HCT116 (cell line): Measurements from ENCODE around the gene GRM5. TPM values are rescaled to one million over a fixed set of nuclear protein-coding genes. Genes with fewer than 3 reads are reported as not detected.
"Not testable (repeated sequence)": the region's sequence is repeated elsewhere in the genome, so short reads cannot be mapped to it uniquely, and the experiment has no call there.

ENCODE experiments used
- ATAC-seq: fragments of 200-7000 bp; cut with Tn5 transposase; 2 replicates; pipeline ENCODE4 v1.9.1; 2020; ENCODE audit warnings: mild to moderate bottlenecking, moderate library complexity
- BruUV-seq: library from RNA; stranded (reverse); fragments of 400-500 nt; replicated peaks from 2 replicates; lab custom pipeline; 2021; lab: Mats Ljungman, UMichigan
- CTCF ChIA-PET: fragments of 300-600 bp; sonication (Branson Sonifier 250); formaldehyde crosslinking; loops from one replicate; lab custom pipeline; 2021; ENCODE audit warnings: antibody characterized with exemption; lab: Charles Lee
- POLR2A ChIA-PET: fragments of 300-600, 350-600 bp; sonication (Branson Sonifier 250); formaldehyde crosslinking; loops from one replicate; lab custom pipeline; 2021; ENCODE audit warnings: antibody characterized with exemption; lab: Charles Lee
- RAD21 ChIA-PET, 2 experiments: fragments of 300-600 bp; sonication (Branson Sonifier 250); formaldehyde crosslinking; loops; one replicate each; lab custom pipeline; 2023; ENCODE audit warnings: low total read pairs in 2 of 2; ENCODE audit not compliant: uncharacterized antibody in 2 of 2, unreplicated experiment in 2 of 2, low non-redundant PET in 1 of 2; lab: Charles Lee
- DNase-seq: peaks from one replicate; pipeline ENCODE4 v3.0.0-alpha.2; 2010; ENCODE audit warnings: low read depth, low spot score
- H2AFZ ChIP-seq: fragments of 200-600 bp; shearing (Covaris generic), sonication (generic); 2 replicates; pipeline ENCODE4 v1.6.1; 2017; ENCODE audit warnings: low read depth, mixed run types, mixed read lengths, antibody characterized with exemption, low read length; ENCODE audit not compliant: poor library complexity, severe bottlenecking
- H3K27ac ChIP-seq: 2 replicates; pipeline ENCODE4 v1.5.1; 2012; ENCODE audit warnings: low read depth, low read length
- H3K27me3 ChIP-seq: fragments of 200-600 bp; sonication (generic); 2 replicates; pipeline ENCODE4 v1.6.1; 2016; ENCODE audit warnings: mixed run types, low read length, mixed read lengths; ENCODE audit not compliant: insufficient read depth
- H3K36me3 ChIP-seq, 2 experiments: fragments of 200-500 bp in 1 of 2; fragments of 200-600 bp in 1 of 2; sonication (Bioruptor generic) in 1 of 2; sonication (generic) in 1 of 2; 2 replicates each; pipeline versions ENCODE4 v1.5.1 to v1.6.1; 2014 to 2016; ENCODE audit warnings: low read length in 2 of 2, inconsistent platforms in 1 of 2, mixed read lengths in 1 of 2, mixed run types in 1 of 2; ENCODE audit not compliant: insufficient read depth in 2 of 2, control insufficient read depth in 1 of 2
- H3K4me1 ChIP-seq, 2 experiments: fragments of 200-600 bp in 1 of 2; sonication (generic) in 1 of 2; 2 replicates each; pipeline versions ENCODE4 v1.5.1 to v1.6.1; 2012 to 2017; ENCODE audit warnings: low read length in 2 of 2, inconsistent platforms in 1 of 2, mild to moderate bottlenecking in 1 of 2, mixed read lengths in 1 of 2, mixed run types in 1 of 2, moderate library complexity in 1 of 2; ENCODE audit not compliant: insufficient read depth in 2 of 2, control insufficient read depth in 1 of 2
- H3K4me2 ChIP-seq: fragments of 200-600 bp; sonication (generic); 2 replicates; pipeline ENCODE4 v1.6.1; 2017; ENCODE audit warnings: mixed run types, low read length, mixed read lengths
- H3K4me3 ChIP-seq, 2 experiments: fragments of 200-600 bp in 1 of 2; sonication (generic) in 1 of 2; replicated peaks in 1 of 2; 2 replicates each; pipeline ENCODE4 v1.5.1; 2011 to 2016; ENCODE audit warnings: low read length in 2 of 2, control low read depth in 1 of 2, low read depth in 1 of 2, mild to moderate bottlenecking in 1 of 2, mixed read lengths in 1 of 2, mixed run types in 1 of 2
- H3K79me2 ChIP-seq: fragments of 200-600 bp; sonication (generic); 2 replicates; pipeline ENCODE4 v1.6.1; 2017; ENCODE audit warnings: mild to moderate bottlenecking, mixed run types, low read length, moderate library complexity, mixed read lengths; ENCODE audit not compliant: insufficient read depth
- H3K9ac ChIP-seq: fragments of 200-600 bp; sonication (generic); 2 replicates; pipeline ENCODE4 v1.6.1; 2016; ENCODE audit warnings: low read length, mixed read lengths
- H3K9me2 ChIP-seq: fragments of 200-600 bp; sonication (generic), shearing (Covaris generic); 2 replicates; pipeline ENCODE4 v1.6.1; 2017; ENCODE audit warnings: mixed run types, mild to moderate bottlenecking, moderate library complexity; ENCODE audit not compliant: insufficient read depth
- H3K9me3 ChIP-seq, 2 experiments: fragments of 200-500 bp in 1 of 2; fragments of 200-600 bp in 1 of 2; sonication (Bioruptor generic) in 1 of 2; sonication (generic) in 1 of 2; 2 replicates each; pipeline ENCODE4 v1.6.1; 2014 to 2017; ENCODE audit warnings: low read length in 2 of 2, mixed read lengths in 2 of 2, inconsistent platforms in 1 of 2, low read depth in 1 of 2, mild to moderate bottlenecking in 1 of 2, mixed run types in 1 of 2, moderate library complexity in 1 of 2; ENCODE audit not compliant: control insufficient read depth in 1 of 2, insufficient read depth in 1 of 2
- H4K20me1 ChIP-seq: fragments of 200-600 bp; sonication (generic), shearing (Covaris generic); 2 replicates; pipeline ENCODE4 v1.6.1; 2017; ENCODE audit warnings: mixed run types, mild to moderate bottlenecking, moderate library complexity; ENCODE audit not compliant: insufficient read depth
- ATF3 ChIP-seq: IDR thresholded peaks from 2 replicates; pipeline ENCODE4 v1.6.1; 2012
- CEBPB ChIP-seq: IDR thresholded peaks from 2 replicates; pipeline ENCODE4 v1.6.1; 2012; ENCODE audit warnings: low read depth
- EGR1 ChIP-seq: IDR thresholded peaks from 2 replicates; pipeline ENCODE4 v1.6.1; 2012; ENCODE audit warnings: low read depth
- YY1 ChIP-seq: IDR thresholded peaks from 2 replicates; pipeline ENCODE4 v1.6.1; 2011; ENCODE audit warnings: low read length, low read depth, moderate library complexity, mild to moderate bottlenecking; ENCODE audit not compliant: insufficient replicate concordance; ENCODE audit errors: extremely low read depth
- ZFX ChIP-seq: fragments of 450-650 bp; IDR thresholded peaks from 2 replicates; pipeline ENCODE4 v1.6.1; 2017
- intact Hi-C: fragments of 100-400 bp; cut with micrococcal nuclease; formaldehyde crosslinking; loops from 2 replicates; pipeline ENCODE4 v1.10.0; 2022
- total RNA-seq: library from RNA; stranded (reverse); gene quantifications from one replicate; pipeline ENCODE4 v1.2.1, GENCODE V29; 2021; ENCODE audit not compliant: unreplicated experiment

The GRM5 gene
- total RNA-seq, 1 experiment from 2014 or later = not detected

GRCh38 chr11:88535266-88535665 lies 530.5 kb downstream of the GRM5 start:
- Histone ChIP-seq H3K9me3 (no peaks in the 10 kb centered on the region), H3K27ac (no peak overlapping the region), H3K9ac (peak overlapping the region; percentile 15; the same call in 1 of the 2 replicates), H3K4me2 (peak overlapping the region; percentile 56), H3K4me3 (0 out of 4 replicates have a peak overlapping the region, but pooled peaks of 1 of the 2 experiments have one; percentile 10), H4K20me1 (no peaks in the 10 kb centered on the region), H3K9me2 (no peaks in the 10 kb centered on the region), H3K4me1 (peaks cover 4 to 33% of the 10 kb centered on the region in 2 experiments; a peak in 3 of 4 replicates)
- ChIA-PET RAD21 (no interaction called here), CTCF (interaction anchor here (0.7 to 1.3 kb wide), 2 partner anchors 9 to 17 kb away, joined by 3 read pairs; no protein-coding TSS in a partner anchor)
- no peak for DNase-seq
- BruUV-seq = no TSS peak
- TF ChIP-seq YY1 (no peak), CEBPB (no peak), ZFX (no peak), ATF3 (no peak), EGR1 (no peak)
- TF ChIP-seq, all 23 proteins: peak for 0
- Histone ChIP-seq H3K79me2 (no peaks in the 10 kb centered on the region), H3K27me3 (no peaks in the 10 kb centered on the region), H2AFZ (peak overlapping the region; percentile 75), H3K36me3 (no peaks in the 10 kb centered on the region)
- ATAC-seq = no peak
- intact Hi-C loops = no loop called here
- POLR2A ChIA-PET = no interaction called here

GRCh38 chr11:88534706-88535105 lies 531.1 kb downstream of the GRM5 start:
- POLR2A ChIA-PET, H3K27ac ChIP-seq: not testable (repeated sequence)

More at GRCh38 chr11:88534706-88535105, 531.1 kb downstream of the GRM5 start:
- H3K79me2 ChIP-seq, H3K36me3 ChIP-seq, H3K9me2 ChIP-seq, H3K9me3 ChIP-seq, ATAC-seq, BruUV-seq, H3K9ac ChIP-seq, RAD21 ChIA-PET, intact Hi-C loops, DNase-seq, H3K4me2 ChIP-seq, H3K4me3 ChIP-seq, CTCF ChIA-PET, H3K27me3 ChIP-seq, H4K20me1 ChIP-seq: not testable (repeated sequence)
- Histone ChIP-seq H2AFZ (peak overlapping the region; percentile 75), H3K4me1 (peaks cover 4 to 33% of the 10 kb centered on the region in 2 experiments; a peak in 3 of 4 replicates)
